22Rv1 (cell line): Measurements from ENCODE around the gene GCN1.

Experiments used
- ZFX ChIP-seq: fragments of 450-650 bp; IDR thresholded peaks from 2 replicates; pipeline ENCODE4 v1.6.1; 2017; ENCODE audit warnings: antibody characterized with exemption, borderline replicate concordance
- TF ChIP-seq, protein P1 (sequence below): fragments of 450-650 bp; IDR thresholded peaks from 2 replicates; pipeline ENCODE4 v1.5.1; 2017; ENCODE audit warnings: mild to moderate bottlenecking

DNA sequence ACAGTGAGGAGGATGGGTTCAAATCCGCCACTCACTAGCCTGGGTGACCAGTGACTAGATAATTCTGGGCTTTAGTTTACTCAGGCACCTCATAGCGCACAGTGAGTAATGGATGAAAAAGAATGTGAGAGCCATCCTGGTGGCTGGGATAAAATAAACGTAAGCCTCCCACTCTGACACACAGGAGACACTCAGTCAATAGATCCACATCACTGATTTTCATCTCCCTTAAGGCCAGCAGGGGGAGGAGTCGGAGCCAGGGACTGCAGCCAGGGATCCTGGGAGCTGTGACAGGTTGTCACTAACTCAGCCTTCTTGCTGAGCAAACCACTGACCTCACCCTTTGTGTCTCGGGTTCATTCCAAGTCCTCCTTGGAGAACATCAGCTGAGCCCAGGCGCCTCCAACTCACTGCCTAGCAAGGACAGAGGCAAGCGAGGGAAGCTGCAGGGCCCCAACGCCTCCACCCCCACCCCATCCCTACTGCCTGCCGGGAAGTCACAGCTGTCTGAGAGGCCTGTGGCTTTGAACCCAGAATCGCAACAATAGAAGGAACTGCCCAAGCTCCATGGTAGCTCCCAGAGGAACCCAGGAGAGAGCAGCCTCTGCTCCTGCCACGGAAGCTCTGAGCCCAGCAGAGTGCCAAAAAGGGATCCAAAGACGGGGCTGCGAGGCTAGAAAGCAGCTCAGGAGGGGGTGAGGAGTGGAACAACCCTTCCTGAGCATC lies 40.3 kb upstream of the GCN1 start:
- TF ChIP-seq, protein P1, sequence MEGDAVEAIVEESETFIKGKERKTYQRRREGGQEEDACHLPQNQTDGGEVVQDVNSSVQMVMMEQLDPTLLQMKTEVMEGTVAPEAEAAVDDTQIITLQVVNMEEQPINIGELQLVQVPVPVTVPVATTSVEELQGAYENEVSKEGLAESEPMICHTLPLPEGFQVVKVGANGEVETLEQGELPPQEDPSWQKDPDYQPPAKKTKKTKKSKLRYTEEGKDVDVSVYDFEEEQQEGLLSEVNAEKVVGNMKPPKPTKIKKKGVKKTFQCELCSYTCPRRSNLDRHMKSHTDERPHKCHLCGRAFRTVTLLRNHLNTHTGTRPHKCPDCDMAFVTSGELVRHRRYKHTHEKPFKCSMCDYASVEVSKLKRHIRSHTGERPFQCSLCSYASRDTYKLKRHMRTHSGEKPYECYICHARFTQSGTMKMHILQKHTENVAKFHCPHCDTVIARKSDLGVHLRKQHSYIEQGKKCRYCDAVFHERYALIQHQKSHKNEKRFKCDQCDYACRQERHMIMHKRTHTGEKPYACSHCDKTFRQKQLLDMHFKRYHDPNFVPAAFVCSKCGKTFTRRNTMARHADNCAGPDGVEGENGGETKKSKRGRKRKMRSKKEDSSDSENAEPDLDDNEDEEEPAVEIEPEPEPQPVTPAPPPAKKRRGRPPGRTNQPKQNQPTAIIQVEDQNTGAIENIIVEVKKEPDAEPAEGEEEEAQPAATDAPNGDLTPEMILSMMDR: peak; percentile 82
- TF ChIP-seq ZFX: no peak
